Esophagus squamous epithelium (tissue), 5 donors: ENCODE measurements around the gene GLG1. TPM values are rescaled to one million over a fixed set of nuclear protein-coding genes. Genes with fewer than 3 reads are reported as not detected.
"Not testable (repeated sequence)": the region's sequence is repeated elsewhere in the genome, so short reads cannot be mapped to it uniquely, and the experiment has no call there.

Experiments
- DNase-seq: peaks from one replicate; lab custom pipeline; 2025; lab: John Stamatoyannopoulos, UW
- H3K27ac ChIP-seq, 4 donors: fragments of 200-600 bp; sonication (generic); one replicate each; pipeline ENCODE4 v1.5.1; 2016 to 2019; ENCODE audit warnings: mild to moderate bottlenecking in 1 of 4
- H3K27me3 ChIP-seq, 4 donors: fragments of 200-600 bp; sonication (generic); 1 replicate in 3 of 4; 2 replicates in 1 of 4; pipeline versions ENCODE4 v1.5.1 to v1.6.0; 2017 to 2021; ENCODE audit warnings: antibody characterized with exemption in 1 of 4
- H3K36me3 ChIP-seq, 3 donors: fragments of 200-600 bp; sonication (generic); one replicate each; pipeline ENCODE4 v1.5.1; 2016 to 2019
- H3K4me1 ChIP-seq, 3 donors: fragments of 200-600 bp; sonication (generic); one replicate each; pipeline ENCODE4 v1.5.1; 2017 to 2019
- H3K4me3 ChIP-seq, 4 donors: fragments of 200-600 bp; sonication (generic); 1 replicate in 3 of 4; 2 replicates in 1 of 4; pipeline ENCODE4 v1.5.1; 2016 to 2019; ENCODE audit warnings: mild to moderate bottlenecking in 2 of 4, moderate library complexity in 1 of 4
- H3K9me3 ChIP-seq, 3 donors: fragments of 200-600 bp; sonication (generic); one replicate each; pipeline ENCODE4 v1.5.1; 2016 to 2019
- POLR2A ChIP-seq, 4 donors: fragments of 450-650 bp; IDR thresholded peaks; one replicate each; pipeline ENCODE4 v1.6.1; 2017; ENCODE audit warnings: antibody characterized with exemption in 4 of 4, mild to moderate bottlenecking in 4 of 4, moderate library complexity in 3 of 4
- WGBS, 2 donors: methylation state at CpG; one replicate each; pipeline ENCODE4 v1.1.5; 2018; 5-methylcytosine and 5-hydroxymethylcytosine counted together
- intact Hi-C: fragments of 100-400 bp; cut with DNase I; formaldehyde crosslinking; loops from one replicate; pipeline ENCODE4 v1.15.0; 2022
- total RNA-seq, 4 donors: library from RNA; depleted of rRNA; stranded (reverse); fragments of >200 nt; gene quantifications; one replicate each; pipeline ENCODE4 v1.1.0, GENCODE V29; 2016
- donor health status: DM: yes; HTN: yes; CAD: no.

The GLG1 gene
- total RNA-seq, 4 donors from 2014 or later = 59.2 to 71.9 (median 60.8) TPM

DNA sequence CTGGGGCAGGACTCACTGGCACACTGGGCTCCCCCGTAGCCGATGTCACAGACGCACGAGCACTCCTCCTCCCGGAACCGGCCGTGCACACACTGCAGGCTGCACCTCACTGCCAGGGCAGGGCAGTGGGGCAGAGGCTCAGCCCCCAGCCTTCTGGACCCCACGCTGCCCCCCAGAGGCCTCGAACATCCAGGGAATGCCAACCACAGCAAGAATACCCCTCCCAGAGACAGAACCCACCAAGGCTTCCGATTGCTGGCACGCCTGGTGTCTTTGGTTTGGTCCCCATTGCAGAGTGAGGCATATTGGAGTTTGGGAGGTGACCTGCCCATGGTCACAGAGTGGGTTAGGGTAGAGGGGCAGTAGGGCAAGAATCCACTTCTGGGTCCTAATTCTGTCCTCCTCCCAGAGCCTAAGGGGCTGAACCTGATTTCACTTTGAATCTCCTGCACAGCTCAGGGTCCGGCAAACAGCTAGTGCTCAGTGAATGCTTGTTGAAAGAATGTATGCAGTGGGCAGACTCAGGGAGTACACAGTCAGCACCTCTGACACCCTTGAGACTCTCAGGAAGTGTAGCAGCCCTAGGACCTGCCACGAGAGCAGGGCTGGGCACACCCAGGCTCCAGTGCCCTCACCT is 194.7 kb downstream of the GLG1 start:
- 63% methylated on average over 4 of the region's 13 CpGs; no CpG with 5 or more reads in 1 of the 2 donors for WGBS, 2 donors
- H3K9me3 ChIP-seq, H3K4me3 ChIP-seq, DNase-seq, intact Hi-C loops, H3K27ac ChIP-seq, H3K4me1 ChIP-seq, H3K36me3 ChIP-seq, H3K27me3 ChIP-seq: not testable (repeated sequence)

DNA sequence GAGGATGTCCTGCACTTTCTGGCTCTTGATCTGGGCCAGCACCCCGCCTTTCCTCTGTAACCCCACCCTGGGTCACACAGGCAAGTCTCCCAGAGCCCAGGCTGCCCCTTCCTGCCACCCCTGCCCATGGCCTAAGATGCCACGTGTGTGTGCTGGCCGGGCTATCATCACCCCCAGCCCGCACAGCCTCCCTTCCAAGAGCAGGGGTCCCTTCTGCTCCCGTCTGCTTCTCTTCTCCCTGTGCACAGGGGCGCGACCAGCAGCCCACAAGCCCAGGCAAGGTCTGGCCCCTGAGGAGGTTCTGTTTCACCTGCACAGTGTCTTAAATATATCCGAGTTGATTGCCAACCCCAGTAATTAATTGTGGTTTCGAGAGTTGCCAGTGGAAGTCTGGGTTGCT is 195.9 kb downstream of the GLG1 start:
- H3K36me3 ChIP-seq, H3K4me1 ChIP-seq, H3K9me3 ChIP-seq, DNase-seq, H3K27me3 ChIP-seq, H3K27ac ChIP-seq, H3K4me3 ChIP-seq, intact Hi-C loops: not testable (repeated sequence)
- 71 to 93% methylated on average over 1 to 3 of the region's 9 CpGs for WGBS, 2 donors

DNA sequence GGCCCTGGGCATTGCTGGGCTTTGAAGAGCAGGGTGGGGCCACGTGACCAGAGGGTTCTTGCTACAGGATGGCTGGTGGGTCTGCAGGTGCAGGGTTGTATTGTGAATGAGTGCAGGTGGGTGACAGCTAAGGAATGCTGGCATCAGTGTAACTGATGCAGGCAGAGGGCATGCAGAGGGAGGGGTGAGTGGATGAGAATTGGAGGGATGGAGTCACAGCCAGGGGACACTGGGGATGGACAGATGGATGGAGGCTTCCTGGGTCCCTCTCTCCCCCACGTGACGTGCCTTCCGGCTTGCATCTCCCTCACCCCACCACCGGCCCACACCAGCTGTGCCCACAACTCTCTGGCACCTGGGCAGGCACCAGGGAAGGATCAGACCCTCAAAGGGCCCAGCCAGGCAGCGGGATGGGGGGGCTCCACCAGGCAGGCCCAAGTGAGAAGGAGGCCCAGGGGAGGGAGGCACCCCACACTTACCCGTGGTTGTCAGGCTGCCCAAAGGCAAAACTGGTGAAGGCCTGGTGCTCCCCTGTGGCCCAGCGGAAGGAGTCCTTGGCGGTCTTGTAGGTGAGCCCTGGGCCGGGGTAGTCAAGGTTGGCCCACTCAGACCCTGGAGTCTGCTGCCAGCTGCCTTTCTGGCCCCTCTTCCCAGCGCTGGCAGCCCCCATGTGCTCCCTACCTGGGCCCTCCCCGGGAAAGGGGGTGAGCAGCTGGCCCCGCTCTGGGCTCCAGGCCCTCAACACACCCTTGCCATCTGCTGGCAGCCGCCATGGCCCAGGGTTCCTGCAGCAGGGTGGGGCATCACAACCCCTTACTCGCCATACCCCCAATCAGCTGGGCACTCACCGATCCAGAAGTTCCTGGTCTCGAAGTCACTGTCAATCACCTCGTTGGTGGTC is 196.6 kb downstream of the GLG1 start:
- H3K27ac ChIP-seq, H3K4me1 ChIP-seq, intact Hi-C loops, H3K27me3 ChIP-seq, H3K4me3 ChIP-seq, H3K36me3 ChIP-seq, DNase-seq, H3K9me3 ChIP-seq: not testable (repeated sequence)
- WGBS, 2 donors = 76 to 83% methylated on average over 4 to 7 of the region's 18 CpGs

DNA sequence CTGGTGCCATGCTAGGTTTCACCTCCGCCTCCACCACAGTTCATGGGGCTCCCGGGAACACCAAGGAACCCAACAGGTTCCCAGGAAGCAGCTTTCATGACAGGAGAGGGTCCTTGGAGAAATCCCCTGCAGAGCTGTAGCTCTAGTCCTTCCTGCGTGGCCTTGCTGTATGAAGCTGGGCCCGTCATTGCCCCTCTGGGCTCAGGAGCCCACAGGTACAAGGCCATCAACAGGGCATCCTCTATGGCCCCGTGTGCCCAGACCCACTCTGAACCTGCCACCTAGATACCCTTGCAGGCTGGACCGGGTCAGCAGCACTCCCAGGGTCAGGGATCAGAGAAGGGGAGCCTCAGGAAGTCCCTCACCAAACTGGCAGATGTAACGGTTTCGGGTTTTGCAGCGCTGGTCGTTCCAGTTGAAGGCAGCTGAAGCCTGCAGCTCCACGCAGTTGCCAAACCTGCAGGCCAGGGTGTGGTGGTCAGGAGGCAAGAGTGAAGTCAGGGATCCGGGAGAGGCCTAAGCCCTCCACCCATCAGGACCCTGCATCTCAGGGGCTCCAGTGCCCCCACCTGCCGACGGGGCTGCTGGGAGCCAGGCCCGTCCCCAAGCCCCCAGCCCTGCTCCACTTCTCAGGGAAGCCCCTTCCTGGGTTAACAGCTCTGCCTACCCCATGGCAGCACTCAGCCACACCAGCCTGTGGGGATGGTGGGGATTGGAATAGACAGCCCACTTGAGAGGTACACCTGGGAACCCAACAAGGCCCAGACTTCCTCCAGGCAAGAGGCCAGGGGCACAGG is 197.5 kb downstream of the GLG1 start:
- 83% methylated on average over 4 of the region's 15 CpGs; no CpG with 5 or more reads in 1 of the 2 donors for WGBS, 2 donors
- H3K4me1 ChIP-seq, H3K4me3 ChIP-seq, H3K27ac ChIP-seq, H3K36me3 ChIP-seq, intact Hi-C loops, H3K9me3 ChIP-seq, H3K27me3 ChIP-seq, DNase-seq: not testable (repeated sequence)

DNA sequence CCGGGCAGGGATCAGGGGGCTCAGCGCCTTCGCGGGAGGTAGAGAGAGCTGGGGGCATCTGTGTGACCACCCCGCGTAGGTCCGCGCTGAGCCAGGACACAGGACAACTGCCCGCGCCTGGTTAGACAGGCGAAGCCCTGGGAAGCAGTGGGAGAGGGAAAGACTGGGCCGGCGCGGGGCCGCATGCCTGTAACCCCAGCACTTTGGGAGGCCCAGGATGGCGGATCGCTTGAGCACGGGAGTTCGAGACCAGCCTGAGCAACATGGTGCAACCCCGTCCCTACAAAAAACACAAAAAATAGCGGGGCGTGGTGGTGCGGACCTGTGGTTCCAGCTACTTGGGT is 199.6 kb downstream of the GLG1 start:
- 64% methylated on average over 4 of the region's 23 CpGs; no CpG with 5 or more reads in 1 of the 2 donors for WGBS, 2 donors
- H3K36me3 ChIP-seq, intact Hi-C loops, H3K27me3 ChIP-seq, DNase-seq, H3K9me3 ChIP-seq, H3K4me1 ChIP-seq: not testable (repeated sequence)
- peak overlapping the region; percentile 6 to 84 (median 80) for H3K27ac ChIP-seq
- peak overlapping the region; percentile 30 to 67 (median 46) for H3K4me3 ChIP-seq

DNA sequence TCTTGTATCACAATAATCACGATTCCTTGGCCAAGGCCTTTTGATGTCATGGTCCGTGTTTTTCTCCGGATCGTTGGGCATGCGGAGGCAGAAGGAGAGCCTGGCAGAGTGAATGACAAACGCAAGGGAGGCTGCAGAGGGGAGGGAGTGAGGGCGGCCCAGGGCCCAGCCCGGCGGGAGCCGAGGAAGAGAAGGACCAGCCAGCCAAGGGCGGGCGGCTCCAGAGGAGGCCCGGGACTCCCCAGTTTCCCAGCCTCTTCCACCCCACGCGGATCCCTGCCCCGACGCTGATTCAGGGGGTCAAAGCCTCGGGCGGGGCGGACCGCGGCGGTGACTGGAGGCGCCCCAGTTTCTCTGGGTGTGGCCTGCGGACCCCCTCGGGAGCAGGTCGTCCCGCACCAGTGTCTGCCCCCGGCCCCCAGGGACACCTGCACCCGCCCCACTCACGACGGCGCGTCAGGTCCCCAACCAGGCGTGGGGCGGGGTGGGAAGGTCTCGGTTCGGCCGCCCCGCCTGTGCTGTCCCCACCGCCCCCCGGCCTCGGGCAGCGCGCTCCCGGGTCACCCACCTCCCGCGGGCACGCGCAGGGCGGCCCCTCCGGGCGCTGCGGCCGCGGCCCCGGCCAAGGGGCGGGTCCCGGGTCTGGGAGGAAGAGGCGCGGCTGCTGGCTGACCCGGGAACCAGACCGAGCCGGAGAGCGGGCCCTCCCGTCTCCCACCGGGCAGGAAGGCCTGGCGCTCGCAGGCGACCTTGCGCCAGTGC is 200.1 kb downstream of the GLG1 start:
- H3K27me3 ChIP-seq, intact Hi-C loops, DNase-seq, H3K36me3 ChIP-seq, H3K4me1 ChIP-seq, H3K9me3 ChIP-seq: not testable (repeated sequence)
- Histone ChIP-seq H3K27ac (peak overlapping the region; percentile 39 to 84 (median 80)), H3K4me3 (peak overlapping the region; percentile 30 to 67 (median 46))
- TF ChIP-seq POLR2A (IDR thresholded peaks at IDR 0.05) = peak in 1 of 4 donors; percentile 10
- WGBS, 2 donors = 0% methylated on average over 4 of the region's 71 CpGs; no CpG with 5 or more reads in 1 of the 2 donors

DNA sequence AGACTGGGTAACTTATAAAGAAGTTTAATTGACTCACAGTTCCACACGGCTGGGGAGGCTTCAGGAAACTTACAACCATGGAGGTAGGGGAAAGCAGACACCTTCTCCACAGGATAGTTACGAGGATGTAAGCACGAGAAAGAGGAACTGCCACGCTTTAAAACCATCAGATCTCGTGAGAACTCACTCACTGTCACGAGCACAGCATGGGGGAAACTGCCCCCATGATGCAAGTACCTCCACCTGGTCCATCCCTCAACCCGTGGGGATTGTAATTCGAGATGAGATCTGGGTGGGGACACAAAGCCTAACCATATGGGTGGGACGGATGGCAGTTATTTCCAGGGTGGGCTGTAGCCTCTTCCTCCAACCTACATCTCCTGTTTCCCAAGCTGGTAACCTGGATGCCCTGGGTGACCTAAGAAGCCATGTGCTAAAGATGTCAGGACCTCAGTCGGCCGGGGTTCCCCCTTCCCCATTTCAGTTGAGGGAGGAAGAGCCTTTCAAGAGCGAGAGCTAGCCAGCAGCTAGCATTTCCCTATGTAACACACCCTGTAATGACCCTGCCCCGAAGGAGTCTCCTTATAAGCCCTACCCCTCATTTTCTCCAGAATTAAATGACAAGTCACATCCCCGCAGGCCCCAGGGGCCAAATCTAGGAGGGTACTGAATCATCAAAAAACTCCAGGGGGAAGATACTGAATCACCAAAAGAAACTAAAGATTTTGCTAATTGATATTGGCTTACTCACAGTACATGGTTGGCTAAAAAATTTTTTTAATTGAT is 202.6 kb downstream of the GLG1 start:
- H3K4me1 ChIP-seq, H3K4me3 ChIP-seq, H3K9me3 ChIP-seq, H3K36me3 ChIP-seq, DNase-seq, intact Hi-C loops, H3K27ac ChIP-seq, H3K27me3 ChIP-seq: not testable (repeated sequence)
- WGBS, 2 donors = 59 to 67% methylated on average over 1 to 7 of the region's 14 CpGs

DNA sequence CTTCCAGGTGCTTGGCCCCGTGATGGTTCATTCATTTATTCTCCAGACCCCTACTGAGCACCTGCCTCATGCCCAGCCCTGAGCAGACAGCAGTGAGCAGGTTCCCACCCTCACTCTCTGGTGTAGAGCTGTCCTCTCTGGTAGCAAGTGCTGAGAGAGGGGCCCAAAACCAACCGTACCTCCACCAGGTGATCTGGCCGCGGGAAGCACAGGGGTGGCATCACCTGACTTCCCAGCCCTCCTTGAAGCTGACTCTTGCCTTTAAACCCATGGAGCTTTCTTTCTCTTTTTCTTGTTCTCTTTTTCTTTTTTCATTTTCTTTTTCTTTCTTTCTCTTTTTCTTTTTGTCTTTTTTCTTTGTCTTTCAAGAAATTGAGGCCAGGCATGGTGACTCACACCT is 206.7 kb downstream of the GLG1 start:
- H3K36me3 ChIP-seq, intact Hi-C loops, DNase-seq, H3K27me3 ChIP-seq, H3K4me3 ChIP-seq, H3K27ac ChIP-seq, H3K9me3 ChIP-seq: not testable (repeated sequence)
- WGBS, 2 donors = 79 to 94% methylated on average over 3 of the region's 4 CpGs
- H3K4me1 ChIP-seq = peaks cover 0 to 20% (median 0%) of the 10 kb centered on the region in 3 donors

DNA sequence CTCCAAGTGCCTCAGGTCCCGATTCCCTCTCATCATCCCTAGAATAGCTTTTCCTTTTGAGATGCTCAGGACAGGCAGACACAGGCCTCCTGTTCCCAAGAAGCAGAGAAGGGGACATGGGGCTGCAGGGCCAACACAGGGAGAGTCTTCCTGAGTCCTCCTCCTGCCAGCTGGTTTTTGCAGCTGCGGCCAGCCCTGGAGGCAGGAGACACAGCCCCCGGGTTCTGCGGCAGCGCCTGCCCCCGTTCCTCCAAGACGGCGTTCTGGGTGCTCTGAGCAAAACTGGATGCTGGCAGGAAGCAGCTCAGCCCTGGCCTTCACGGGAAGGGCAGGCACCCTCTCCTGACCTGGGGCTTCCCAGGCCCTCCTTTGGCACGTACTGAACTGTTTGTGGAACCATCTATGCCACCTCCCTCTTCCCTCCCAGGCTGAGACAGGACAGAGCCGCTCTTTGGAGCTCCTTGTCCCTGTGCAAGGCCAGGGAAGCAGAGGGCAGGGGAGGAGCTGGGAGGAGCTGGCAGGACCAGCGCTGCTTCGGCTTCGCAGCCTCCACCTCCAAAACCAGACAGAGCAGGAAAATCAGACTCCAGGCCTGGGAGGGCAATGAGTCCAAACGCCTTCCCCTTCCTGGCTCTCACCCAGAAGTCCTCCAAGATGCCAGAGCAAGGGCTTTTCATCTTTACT is 208.6 kb downstream of the GLG1 start:
- peaks cover 0 to 20% (median 0%) of the 10 kb centered on the region in 3 donors for H3K4me1 ChIP-seq
- DNase-seq, H3K27me3 ChIP-seq, H3K9me3 ChIP-seq, intact Hi-C loops, H3K4me3 ChIP-seq, H3K36me3 ChIP-seq: not testable (repeated sequence)
- WGBS, 2 donors = 25 to 60% methylated on average over 1 of the region's 15 CpGs
- H3K27ac ChIP-seq = peak overlapping the region in 2 of 4 donors; percentile 2 to 28
